ENCODE results near the gene SANBR. TPM values are rescaled to one million over a fixed set of nuclear protein-coding genes. Genes with fewer than 3 reads are reported as not detected.
A peak's percentile ranks its signal among the peaks of the same experiment; 100 is the strongest.

Gene SANBR
- total and polyA plus RNA-seq, 2 of the 13 experiments (the other 11 are each of a cell fraction or from before 2014, with no cell fraction given): 9.8 to 20.9 TPM

DNA sequence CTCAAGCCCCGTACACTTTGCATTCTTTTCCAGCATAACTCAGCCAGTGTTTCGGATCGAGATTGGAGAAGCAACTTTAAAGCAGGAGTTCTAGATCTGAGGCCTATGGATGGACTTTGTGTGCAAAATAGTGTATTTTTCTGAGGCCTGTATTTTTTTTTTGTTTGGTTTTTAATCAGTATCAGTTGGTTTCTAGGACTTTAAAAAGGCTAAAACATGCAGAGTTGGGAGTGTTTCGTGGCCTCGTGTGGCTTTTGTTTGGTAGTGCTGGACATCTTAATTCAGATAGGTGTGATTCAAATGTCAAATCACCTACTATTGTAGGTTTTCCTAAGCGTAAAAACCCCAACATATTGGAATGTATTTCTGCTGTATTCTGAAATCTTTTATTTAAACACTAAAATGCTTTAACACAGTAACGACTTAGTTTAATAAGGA is 47.3 kb upstream of the SANBR start (continued):
- no peak for TF ChIP-seq CREB1 (IDR thresholded peaks at IDR 0.05)
- peak; percentile 76; the same call in 1 of the 2 replicates for TF ChIP-seq CREB1 (CRISPR knock-in tag; IDR thresholded peaks at IDR 0.05)
- 0 out of 2 replicates have a peak, but pooled peaks have one; percentile 27 for TF ChIP-seq ATF7-NPFF (CRISPR knock-in tag; IDR thresholded peaks at IDR 0.05; ENCODE audit: low read depth)
- TF ChIP-seq ZNF280B (CRISPR knock-in tag; IDR thresholded peaks at IDR 0.05; ENCODE audit: borderline replicate concordance): no peak
- TF ChIP-seq, protein P1, sequence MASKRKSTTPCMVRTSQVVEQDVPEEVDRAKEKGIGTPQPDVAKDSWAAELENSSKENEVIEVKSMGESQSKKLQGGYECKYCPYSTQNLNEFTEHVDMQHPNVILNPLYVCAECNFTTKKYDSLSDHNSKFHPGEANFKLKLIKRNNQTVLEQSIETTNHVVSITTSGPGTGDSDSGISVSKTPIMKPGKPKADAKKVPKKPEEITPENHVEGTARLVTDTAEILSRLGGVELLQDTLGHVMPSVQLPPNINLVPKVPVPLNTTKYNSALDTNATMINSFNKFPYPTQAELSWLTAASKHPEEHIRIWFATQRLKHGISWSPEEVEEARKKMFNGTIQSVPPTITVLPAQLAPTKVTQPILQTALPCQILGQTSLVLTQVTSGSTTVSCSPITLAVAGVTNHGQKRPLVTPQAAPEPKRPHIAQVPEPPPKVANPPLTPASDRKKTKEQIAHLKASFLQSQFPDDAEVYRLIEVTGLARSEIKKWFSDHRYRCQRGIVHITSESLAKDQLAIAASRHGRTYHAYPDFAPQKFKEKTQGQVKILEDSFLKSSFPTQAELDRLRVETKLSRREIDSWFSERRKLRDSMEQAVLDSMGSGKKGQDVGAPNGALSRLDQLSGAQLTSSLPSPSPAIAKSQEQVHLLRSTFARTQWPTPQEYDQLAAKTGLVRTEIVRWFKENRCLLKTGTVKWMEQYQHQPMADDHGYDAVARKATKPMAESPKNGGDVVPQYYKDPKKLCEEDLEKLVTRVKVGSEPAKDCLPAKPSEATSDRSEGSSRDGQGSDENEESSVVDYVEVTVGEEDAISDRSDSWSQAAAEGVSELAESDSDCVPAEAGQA (IDR thresholded peaks at IDR 0.05; ENCODE audit: low read depth): no peak
- TF ChIP-seq, protein P1 (CRISPR knock-in tag; IDR thresholded peaks at IDR 0.05; ENCODE audit: borderline replicate concordance): peak; percentile 89; the same call in 1 of the 2 replicates
- peak; percentile 13; the same call in 1 of the 2 replicates for TF ChIP-seq POLR2G (IDR thresholded peaks at IDR 0.05; ENCODE audit: low read depth, low read length)
- TF ChIP-seq AHR (CRISPR knock-in tag; IDR thresholded peaks at IDR 0.05): no peak
- TF ChIP-seq SIX4 (CRISPR knock-in tag; IDR thresholded peaks at IDR 0.05): 0 out of 2 replicates have a peak, but pooled peaks have one; percentile 34
- TF ChIP-seq ZSCAN12 (CRISPR knock-in tag; IDR thresholded peaks at IDR 0.05): peak; percentile 93
- TF ChIP-seq ISX (CRISPR knock-in tag; conservative IDR thresholded peaks at IDR 0.05): 0 out of 2 replicates have a peak, but pooled peaks have one; percentile 65
- TF ChIP-seq TP53 (CRISPR knock-in tag; conservative IDR thresholded peaks at IDR 0.05): peak; percentile 90; the same call in 1 of the 2 replicates
- peak; percentile 14; the same call in 1 of the 2 replicates for TF ChIP-seq MAFF (IDR thresholded peaks at IDR 0.05; ENCODE audit: low read depth, low read length)
- no peak for TF ChIP-seq HIC2 (CRISPR knock-in tag; IDR thresholded peaks at IDR 0.05; ENCODE audit: low read depth)
- TF ChIP-seq KLF6 (CRISPR knock-in tag; IDR thresholded peaks at IDR 0.05): no peak
- no peak for TF ChIP-seq PCBP1 (IDR thresholded peaks at IDR 0.05; ENCODE audit: borderline replicate concordance, low read depth, low read length)
- TF ChIP-seq ZMYM2 (CRISPR knock-in tag; IDR thresholded peaks at IDR 0.05): peak; percentile 7
- TF ChIP-seq FOXM1 (CRISPR knock-in tag; IDR thresholded peaks at IDR 0.05): peak; percentile 38; the same call in 1 of the 2 replicates
- TF ChIP-seq PHF5A (CRISPR knock-in tag; IDR thresholded peaks at IDR 0.05; ENCODE audit: low read depth, unreplicated experiment): peak; percentile 81
- no peak for TF ChIP-seq ZNF816 (CRISPR knock-in tag; IDR thresholded peaks at IDR 0.05; ENCODE audit: borderline replicate concordance)
- peak; percentile 31 for TF ChIP-seq ZEB1 (IDR thresholded peaks at IDR 0.05; ENCODE audit: insufficient replicate concordance, low read depth)
- TF ChIP-seq ZNF121 (CRISPR knock-in tag; IDR thresholded peaks at IDR 0.05): no peak
- TF ChIP-seq, protein P2, sequence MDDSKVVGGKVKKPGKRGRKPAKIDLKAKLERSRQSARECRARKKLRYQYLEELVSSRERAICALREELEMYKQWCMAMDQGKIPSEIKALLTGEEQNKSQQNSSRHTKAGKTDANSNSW (CRISPR knock-in tag; IDR thresholded peaks at IDR 0.05; ENCODE audit: borderline replicate concordance): no peak
